ENCODE data around the gene SPATA6.

Gene SPATA6

DNA sequence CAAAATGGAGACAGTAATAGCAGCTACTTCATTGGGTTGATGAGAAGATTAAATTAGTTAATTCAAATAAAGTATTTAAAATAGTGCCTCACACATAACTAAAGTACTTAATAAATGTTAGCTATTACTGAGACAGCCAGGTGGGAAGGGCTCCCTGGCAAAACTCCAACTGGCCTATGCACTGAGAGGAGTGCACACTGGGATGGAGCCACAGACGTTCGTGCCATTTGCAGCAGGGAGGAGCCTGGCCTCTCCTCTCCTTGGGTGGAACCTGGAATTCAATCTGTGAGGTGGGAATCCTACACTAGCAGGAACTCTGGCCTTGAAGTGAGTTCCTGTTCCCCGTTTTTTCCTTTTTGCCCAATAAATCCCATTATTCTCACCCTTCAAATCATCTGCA, 221.4 kb downstream of the SPATA6 start:
- Histone ChIP-seq H3K4me1 (ENCODE audit: insufficient read depth, low read length, severe bottlenecking) (no peaks in the 10 kb centered on the region), H3K4me3 (ENCODE audit: low read depth, low read length, poor library complexity, severe bottlenecking) (no peak overlapping the region), H3K9ac (ENCODE audit: low read length) (no peak overlapping the region), H3K27me3 (ENCODE audit: insufficient read depth, low read length) (no peaks in the 10 kb centered on the region), H3K9me2 (ENCODE audit: low read depth, low read length) (no peaks in the 10 kb centered on the region), H4K20me1 (ENCODE audit: insufficient read depth, low read length) (no peaks in the 10 kb centered on the region), H3K4me2 (ENCODE audit: low read length) (no peak overlapping the region), H3K9me3 (ENCODE audit: low read length) (no peaks in the 10 kb centered on the region), H3K79me2 (ENCODE audit: insufficient read depth, low read length) (no peaks in the 10 kb centered on the region), H3K27ac (ENCODE audit: low read depth, low read length, poor library complexity, severe bottlenecking) (no peak overlapping the region), H3F3A (ENCODE audit: insufficient read depth, low read length) (no peaks in the 10 kb centered on the region), H2AFZ (ENCODE audit: low read length) (no peak overlapping the region), H3K36me3 (ENCODE audit: insufficient read depth, low read length) (no peaks in the 10 kb centered on the region)
- no peak for TF ChIP-seq EZH2 (IDR thresholded peaks at IDR 0.05; ENCODE audit: borderline replicate concordance, low read length)
- TF ChIP-seq, protein P1, sequence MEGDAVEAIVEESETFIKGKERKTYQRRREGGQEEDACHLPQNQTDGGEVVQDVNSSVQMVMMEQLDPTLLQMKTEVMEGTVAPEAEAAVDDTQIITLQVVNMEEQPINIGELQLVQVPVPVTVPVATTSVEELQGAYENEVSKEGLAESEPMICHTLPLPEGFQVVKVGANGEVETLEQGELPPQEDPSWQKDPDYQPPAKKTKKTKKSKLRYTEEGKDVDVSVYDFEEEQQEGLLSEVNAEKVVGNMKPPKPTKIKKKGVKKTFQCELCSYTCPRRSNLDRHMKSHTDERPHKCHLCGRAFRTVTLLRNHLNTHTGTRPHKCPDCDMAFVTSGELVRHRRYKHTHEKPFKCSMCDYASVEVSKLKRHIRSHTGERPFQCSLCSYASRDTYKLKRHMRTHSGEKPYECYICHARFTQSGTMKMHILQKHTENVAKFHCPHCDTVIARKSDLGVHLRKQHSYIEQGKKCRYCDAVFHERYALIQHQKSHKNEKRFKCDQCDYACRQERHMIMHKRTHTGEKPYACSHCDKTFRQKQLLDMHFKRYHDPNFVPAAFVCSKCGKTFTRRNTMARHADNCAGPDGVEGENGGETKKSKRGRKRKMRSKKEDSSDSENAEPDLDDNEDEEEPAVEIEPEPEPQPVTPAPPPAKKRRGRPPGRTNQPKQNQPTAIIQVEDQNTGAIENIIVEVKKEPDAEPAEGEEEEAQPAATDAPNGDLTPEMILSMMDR (IDR thresholded peaks at IDR 0.05; ENCODE audit: low read length) = no peak

DNA sequence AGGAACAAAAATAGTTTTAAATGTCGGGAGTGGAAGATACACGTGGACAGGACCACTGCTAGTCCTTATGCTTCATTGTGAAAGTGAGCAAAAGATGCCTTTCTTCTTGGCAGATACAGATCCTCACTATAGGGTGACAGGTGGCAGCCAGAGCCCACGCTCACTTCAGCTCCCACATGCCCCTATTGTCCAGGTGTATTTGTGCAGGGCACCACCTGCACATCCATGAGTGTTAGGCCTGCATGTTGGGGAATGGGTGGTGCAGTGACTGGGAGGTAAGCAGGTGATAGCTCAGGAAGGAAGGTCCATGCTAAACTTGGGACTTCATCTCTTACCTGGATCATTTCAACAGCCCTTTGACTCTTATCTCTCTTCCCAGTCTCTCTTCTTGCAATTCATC, 222.1 kb downstream of the SPATA6 start:
- TF ChIP-seq, protein P1 (IDR thresholded peaks at IDR 0.05; ENCODE audit: low read length) = no peak
- TF ChIP-seq EZH2 (IDR thresholded peaks at IDR 0.05; ENCODE audit: borderline replicate concordance, low read length) = no peak
- Histone ChIP-seq H3K79me2 (ENCODE audit: insufficient read depth, low read length) (no peaks in the 10 kb centered on the region), H3K36me3 (ENCODE audit: insufficient read depth, low read length) (no peaks in the 10 kb centered on the region), H3K27ac (ENCODE audit: low read depth, low read length, poor library complexity, severe bottlenecking) (no peak overlapping the region), H3F3A (ENCODE audit: insufficient read depth, low read length) (no peaks in the 10 kb centered on the region), H3K27me3 (ENCODE audit: insufficient read depth, low read length) (no peaks in the 10 kb centered on the region), H4K20me1 (ENCODE audit: insufficient read depth, low read length) (no peaks in the 10 kb centered on the region), H3K4me2 (ENCODE audit: low read length) (no peak overlapping the region), H2AFZ (ENCODE audit: low read length) (no peak overlapping the region), H3K4me3 (ENCODE audit: low read depth, low read length, poor library complexity, severe bottlenecking) (no peak overlapping the region), H3K9ac (ENCODE audit: low read length) (no peak overlapping the region), H3K9me2 (ENCODE audit: low read depth, low read length) (no peaks in the 10 kb centered on the region), H3K4me1 (ENCODE audit: insufficient read depth, low read length, severe bottlenecking) (no peaks in the 10 kb centered on the region), H3K9me3 (ENCODE audit: low read length) (no peaks in the 10 kb centered on the region)

- Histone ChIP-seq H3K4me2 (ENCODE audit: low read length) (no peak overlapping the region), H3F3A (ENCODE audit: insufficient read depth, low read length) (no peaks in the 10 kb centered on the region), H3K36me3 (ENCODE audit: insufficient read depth, low read length) (no peaks in the 10 kb centered on the region), H4K20me1 (ENCODE audit: insufficient read depth, low read length) (no peaks in the 10 kb centered on the region), H3K9me3 (ENCODE audit: low read length) (no peaks in the 10 kb centered on the region), H3K27ac (ENCODE audit: low read depth, low read length, poor library complexity, severe bottlenecking) (no peak overlapping the region), H3K79me2 (ENCODE audit: insufficient read depth, low read length) (no peaks in the 10 kb centered on the region), H3K9ac (ENCODE audit: low read length) (no peak overlapping the region), H3K27me3 (ENCODE audit: insufficient read depth, low read length) (no peaks in the 10 kb centered on the region), H3K4me1 (ENCODE audit: insufficient read depth, low read length, severe bottlenecking) (no peaks in the 10 kb centered on the region), H3K9me2 (ENCODE audit: low read depth, low read length) (no peaks in the 10 kb centered on the region), H2AFZ (ENCODE audit: low read length) (no peak overlapping the region), H3K4me3 (ENCODE audit: low read depth, low read length, poor library complexity, severe bottlenecking) (no peak overlapping the region)
- TF ChIP-seq, protein P1 (IDR thresholded peaks at IDR 0.05; ENCODE audit: low read length) = no peak
- no peak for TF ChIP-seq EZH2 (IDR thresholded peaks at IDR 0.05; ENCODE audit: borderline replicate concordance, low read length)
These were observed 223.6 kb downstream of the SPATA6 start for GRCh38 chr1:48248356-48248755.

All from OCI-LY1 (cell line).